Ammon's horn (tissue), 1 donor: ENCODE measurements around the gene SATB1.
A peak's percentile ranks its signal among the peaks of the same experiment; 100 is the strongest.
"Not testable (repeated sequence)": the region's sequence is repeated elsewhere in the genome, so short reads cannot be mapped to it uniquely, and the experiment has no call there.

ENCODE experiments used
- DNase-seq: peaks from one replicate; pipeline ENCODE4 v3.0.0-alpha.2; 2016; ENCODE audit warnings: low spot score

Gene SATB1

GRCh38 chr3:18351823-18352744, 73.1 kb downstream of the SATB1 start:
- peak; percentile 40 for DNase-seq

- no peak for DNase-seq
Measured at GRCh38 chr3:18351069-18351628, 74.0 kb downstream of the SATB1 start.

DNA sequence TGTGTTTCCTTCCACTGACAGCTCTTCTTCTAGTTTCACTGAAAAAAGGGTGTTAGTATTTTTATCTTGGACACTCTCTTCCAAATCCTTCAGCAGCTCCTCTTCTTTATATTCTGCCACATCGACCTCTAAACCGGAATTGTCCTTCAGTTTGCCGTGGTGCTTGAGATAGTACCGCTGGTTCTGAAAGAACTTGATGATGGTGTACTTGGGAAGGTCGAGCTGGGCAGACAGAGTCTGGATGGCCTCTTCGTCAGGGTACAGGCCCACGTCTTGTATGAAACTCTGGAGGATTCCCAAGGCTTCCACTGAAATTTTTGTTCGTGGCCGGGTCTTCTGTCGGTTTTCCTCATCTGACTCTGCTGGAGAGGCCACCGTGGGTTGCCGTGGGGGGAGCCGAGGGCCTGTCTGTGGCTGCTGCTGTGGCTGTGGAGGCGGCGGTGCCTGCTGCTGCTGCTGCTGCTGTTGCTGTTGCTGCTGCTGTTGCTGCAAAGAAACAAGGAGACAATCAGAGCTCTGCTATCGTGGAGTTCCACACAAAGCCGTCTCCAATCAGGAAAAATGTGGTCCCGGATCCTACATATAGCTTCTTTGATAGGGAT, 75.8 kb downstream of the SATB1 start:
- DNase-seq = no peak

DNA sequence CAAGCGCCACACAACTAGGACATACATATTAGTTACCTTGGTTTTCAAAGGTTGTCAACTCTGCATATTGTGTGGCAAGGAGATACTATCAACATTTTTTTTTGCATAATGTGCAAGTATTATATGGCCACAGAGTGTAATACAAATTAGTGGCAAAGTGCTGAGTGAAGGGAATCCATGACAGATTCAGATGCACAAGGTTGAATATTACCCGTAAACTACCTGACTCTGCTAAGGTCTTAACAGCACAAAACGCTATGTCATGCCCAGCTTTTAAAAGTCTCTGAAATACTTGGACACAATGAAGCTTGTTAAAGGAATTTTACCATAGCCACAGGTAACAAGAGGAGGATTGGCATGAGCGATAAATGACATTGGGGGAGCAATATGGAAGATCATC, 79.0 kb downstream of the SATB1 start:
- DNase-seq = no peak

GRCh38 chr3:18345015-18345367, 80.1 kb downstream of the SATB1 start:
- DNase-seq = no peak

DNA sequence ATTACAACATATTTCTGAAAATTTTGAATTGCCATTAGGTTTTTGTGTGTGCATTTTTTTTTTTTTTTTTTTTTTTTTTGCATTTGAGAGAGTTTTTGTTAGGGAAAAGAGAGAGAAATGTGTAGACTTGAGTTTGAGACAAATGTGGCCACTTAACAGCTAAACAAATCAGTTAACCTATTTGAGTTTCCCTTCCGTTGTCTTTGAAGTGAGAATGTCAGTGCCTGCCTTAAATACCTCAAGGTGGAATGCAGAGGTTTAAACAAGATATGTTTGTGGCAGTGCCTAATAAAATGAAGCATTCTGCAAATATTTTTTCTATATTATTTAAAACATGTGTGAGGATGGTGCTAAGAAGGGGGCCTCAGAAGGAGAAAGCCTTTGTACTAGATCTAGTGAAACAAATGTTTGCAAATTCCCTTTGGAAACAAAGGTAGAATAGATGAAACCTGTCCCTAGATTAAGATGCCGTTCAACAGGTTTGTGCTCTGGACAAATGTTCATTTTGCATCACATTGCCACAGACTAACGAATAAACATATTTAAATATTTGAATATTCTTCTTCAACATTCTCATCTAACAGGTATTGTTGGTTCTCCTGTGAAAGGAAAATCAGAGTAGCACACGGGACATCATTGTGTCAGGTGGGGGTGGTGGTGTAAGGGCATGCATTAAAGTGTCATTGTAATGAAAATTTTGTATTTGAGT, 80.7 kb downstream of the SATB1 start:
- no peak for DNase-seq

- DNase-seq = no peak
Measured at GRCh38 chr3:18343809-18344208, 81.3 kb downstream of the SATB1 start.

DNA sequence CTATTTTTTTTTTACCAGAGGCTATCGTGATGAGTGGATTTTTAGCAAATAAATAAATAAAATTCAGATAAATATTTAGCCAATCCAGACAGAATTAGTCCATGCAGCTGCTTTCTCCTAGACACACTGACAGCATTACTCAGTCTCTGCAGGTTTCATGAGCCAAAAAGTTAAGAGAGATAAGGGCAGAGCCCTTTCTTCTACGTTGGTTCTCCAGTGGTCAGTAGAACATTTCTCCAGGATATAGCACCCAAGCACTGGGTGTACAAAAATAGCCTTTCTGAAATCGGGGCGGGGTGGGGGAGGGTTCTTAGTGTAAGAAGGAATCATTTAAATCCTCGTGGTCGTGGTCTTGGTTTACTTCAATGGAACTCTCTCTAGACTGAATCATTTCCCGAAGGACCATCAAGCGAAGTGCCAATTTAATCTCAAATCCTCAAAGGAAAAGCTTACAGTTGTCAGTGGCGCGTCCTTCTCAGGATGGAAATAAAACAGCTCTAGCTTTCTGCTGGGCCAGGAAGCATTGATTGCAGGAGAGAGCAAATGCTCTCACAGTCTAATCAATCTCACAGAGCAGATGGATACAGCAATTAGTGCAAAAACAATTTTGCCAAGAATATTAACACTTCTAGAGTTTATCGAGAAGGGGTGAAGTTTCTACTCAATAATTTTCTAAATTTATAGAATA, 86.2 kb downstream of the SATB1 start:
- DNase-seq = no peak

GRCh38 chr3:18337231-18337630, 87.9 kb downstream of the SATB1 start:
- no peak for DNase-seq

- DNase-seq = no peak
Measured at GRCh38 chr3:18334837-18335601, 90.1 kb downstream of the SATB1 start.

GRCh38 chr3:18330772-18331441, 94.2 kb downstream of the SATB1 start:
- DNase-seq = not testable (repeated sequence)

DNA sequence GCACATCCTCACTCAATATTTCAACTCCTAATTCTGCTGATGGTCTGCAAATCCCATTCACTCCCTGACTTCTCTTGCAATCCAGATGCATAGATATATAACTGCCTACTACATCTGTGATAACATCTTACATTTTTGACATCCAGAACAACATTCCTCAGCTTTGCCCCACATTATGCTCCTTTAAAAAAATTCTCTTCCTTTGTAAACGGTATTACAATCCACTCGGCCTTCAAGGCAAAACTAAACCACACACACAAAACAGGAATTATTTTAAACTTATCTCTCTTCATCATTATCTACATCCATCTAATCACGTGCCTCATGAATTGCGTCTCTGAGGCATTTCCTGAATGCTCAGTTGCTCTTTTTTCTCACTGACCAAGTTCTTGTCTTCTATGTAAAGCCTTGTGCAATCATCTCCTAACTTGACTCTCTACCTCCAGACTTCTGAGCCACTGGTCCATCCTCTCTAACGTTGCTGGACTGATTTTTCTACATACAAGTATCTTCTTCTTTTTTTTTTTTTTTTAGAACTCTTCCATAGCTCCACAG, 117.0 kb downstream of the SATB1 start:
- DNase-seq = no peak

DNA sequence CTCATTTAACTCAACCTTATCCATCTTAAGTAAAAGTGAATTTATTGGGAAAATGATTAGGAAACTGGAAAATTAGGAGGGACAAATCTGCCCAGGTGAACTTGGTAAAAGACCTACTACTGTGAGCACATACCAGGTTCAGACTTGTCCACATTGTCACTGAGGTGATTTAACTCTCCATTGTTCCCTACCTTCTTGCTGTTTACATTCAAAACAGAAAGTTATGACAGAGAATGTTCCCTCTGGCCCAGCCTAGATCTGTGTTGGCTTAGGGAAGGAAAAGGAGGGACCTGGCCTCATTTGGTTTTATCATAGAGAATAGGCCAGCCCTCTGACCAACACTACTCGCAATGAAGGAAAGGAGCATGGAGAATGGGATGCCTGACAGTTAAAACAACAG, 117.6 kb downstream of the SATB1 start:
- DNase-seq = no peak

DNA sequence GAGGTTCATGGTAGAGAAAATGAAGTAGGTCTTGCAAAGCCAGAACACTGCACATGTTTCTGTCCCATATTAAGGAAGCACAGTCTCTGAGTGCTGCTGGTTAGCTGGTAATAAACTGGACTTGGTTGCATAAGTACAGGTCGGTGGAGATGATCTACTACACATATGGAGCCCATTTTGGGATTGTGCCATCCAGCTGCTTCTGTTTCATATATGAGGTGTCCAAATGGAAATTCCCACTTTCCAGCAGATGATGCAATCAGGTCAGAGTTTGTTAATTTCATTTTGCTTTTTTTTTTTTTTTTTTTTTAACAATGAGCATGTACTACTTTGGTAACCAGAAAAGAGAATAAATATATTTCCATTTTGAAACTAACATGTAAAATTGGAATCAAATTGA, 122.6 kb downstream of the SATB1 start:
- DNase-seq = no peak

- no peak for DNase-seq
Measured at GRCh38 chr3:18301781-18302180, 123.4 kb downstream of the SATB1 start.

DNA sequence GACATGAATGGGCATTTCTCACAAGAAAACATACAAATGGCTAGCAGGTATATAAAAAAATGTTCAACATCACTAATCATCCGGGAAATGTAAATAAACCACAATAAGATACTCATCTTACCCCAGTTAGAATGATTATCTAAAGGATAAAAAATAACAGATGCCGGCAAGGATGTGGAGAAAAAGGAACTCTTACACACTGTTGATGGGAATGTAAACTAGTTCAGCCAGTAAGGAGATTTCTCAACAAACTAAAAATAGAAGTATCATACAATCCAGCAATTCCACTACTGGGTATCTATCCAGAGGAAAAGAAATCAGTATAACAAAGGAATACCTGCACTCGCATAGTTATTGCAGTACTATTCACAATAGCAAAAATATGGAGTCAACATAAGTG, 124.2 kb downstream of the SATB1 start:
- DNase-seq = no peak

DNA sequence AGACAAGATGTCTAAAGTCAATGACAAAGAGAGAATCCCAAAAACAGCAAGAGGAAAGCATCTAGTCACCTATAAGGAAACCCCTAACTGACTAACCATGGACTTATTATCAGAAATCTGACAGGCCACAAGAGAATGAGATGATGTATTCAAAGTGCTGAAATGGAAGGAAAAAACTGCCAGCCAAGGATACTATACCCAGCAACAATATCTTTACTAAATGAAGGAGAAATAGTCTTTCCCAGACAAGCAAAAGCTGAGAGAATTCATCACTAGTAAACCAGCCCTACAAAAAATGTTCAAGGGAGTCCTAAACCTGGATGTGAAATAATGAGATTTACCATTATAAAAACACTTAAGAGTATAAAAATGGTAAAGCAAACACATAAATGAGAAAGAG, 128.0 kb downstream of the SATB1 start:
- no peak for DNase-seq
